Sigmoid colon (tissue), 3 donors: ENCODE measurements around the gene TMEM61.

Experiments used
- CTCF ChIP-seq, 4 experiments: fragments of 450-650 bp in 3 of 4; fragments of 200-600 bp in 1 of 4; IDR thresholded peaks; one replicate each; pipeline ENCODE4 v1.5.1; 2016 to 2019; ENCODE audit warnings: antibody characterized with exemption in 4 of 4, mild to moderate bottlenecking in 3 of 4, moderate library complexity in 2 of 4
- POLR2A ChIP-seq, 2 donors: fragments of 450-650 bp; IDR thresholded peaks; one replicate each; pipeline ENCODE4 v1.6.1; 2016; ENCODE audit warnings: antibody characterized with exemption in 2 of 2, mild to moderate bottlenecking in 2 of 2, moderate library complexity in 2 of 2

- TF ChIP-seq CTCF (IDR thresholded peaks at IDR 0.05): no peak
- TF ChIP-seq POLR2A (IDR thresholded peaks at IDR 0.05): no peak
Measured at GRCh38 chr1:54990916-54991315, 10.5 kb downstream of the TMEM61 start.
